SU-DHL-6 (cell line): ENCODE data around the gene FLT1.

Experiments
- CTCF ChIP-seq: fragments of 200-600 bp; sonication (generic); IDR thresholded peaks from one replicate; pipeline ENCODE4 v1.5.1; 2017; ENCODE audit warnings: antibody characterized with exemption, mild to moderate bottlenecking, low read length, moderate library complexity; ENCODE audit not compliant: insufficient read depth, poor library complexity, severe bottlenecking
- EZH2phosphoT487 ChIP-seq: fragments of 200-600 bp; sonication (generic), shearing (Covaris generic); conservative IDR thresholded peaks from 2 replicates; pipeline ENCODE4 v1.6.1; 2018; ENCODE audit warnings: mild to moderate bottlenecking, antibody characterized with exemption, low read length, moderate library complexity, mixed read lengths

DNA sequence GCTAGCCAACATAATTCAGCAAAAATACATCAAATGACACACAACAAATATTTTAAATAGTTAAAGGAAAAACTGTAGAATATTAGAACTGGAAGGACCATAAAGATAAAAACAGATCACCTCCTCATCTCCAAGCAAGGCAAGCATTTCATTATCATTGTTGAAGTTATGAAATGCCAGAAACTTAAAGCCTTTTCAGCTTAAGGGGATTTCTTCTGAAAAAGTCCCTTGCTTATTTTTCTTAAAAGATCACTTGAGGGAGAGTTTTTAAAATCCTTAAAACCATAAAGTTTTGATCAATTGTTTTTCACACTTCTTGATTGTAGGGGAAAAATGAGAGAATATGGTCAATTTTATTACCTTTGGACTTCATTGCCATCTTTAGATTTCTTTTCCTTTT lies 37.4 kb downstream of the FLT1 start:
- TF ChIP-seq CTCF: no peak
- TF ChIP-seq EZH2phosphoT487: no peak
